Fibroblast of lung (primary cell): ENCODE data around the gene CLEC4G.

Experiments
- CTCF ChIP-seq, 2 donors: IDR thresholded peaks in 1 of 2; conservative IDR thresholded peaks in 1 of 2; 1 replicate in 1 of 2; 2 replicates in 1 of 2; pipeline ENCODE4 v1.5.1; 2011 to 2012; ENCODE audit warnings: low read length in 2 of 2, control low read depth in 1 of 2, inconsistent platforms in 1 of 2, low read depth in 1 of 2, mild to moderate bottlenecking in 1 of 2
- EZH2 ChIP-seq: IDR thresholded peaks from 2 replicates; pipeline ENCODE4 v1.5.1; 2012; ENCODE audit warnings: low read length, control low read depth, mild to moderate bottlenecking; ENCODE audit errors: missing control alignments

GRCh38 chr19:7729831-7730285 lies 2.1 kb downstream of the CLEC4G start:
- no peak for TF ChIP-seq CTCF (conservative IDR thresholded peaks at IDR 0.05 in 1 of 2, IDR thresholded peaks at IDR 0.05 in 1 of 2; ENCODE audit: low read depth in 1 of 2, low read length in 2 of 2)
- TF ChIP-seq EZH2 = no peak
